HG03060 (cell line): ENCODE measurements around the gene ATP6AP1.
"Not testable (repeated sequence)": the region's sequence is repeated elsewhere in the genome, so short reads cannot be mapped to it uniquely, and the experiment has no call there.

ENCODE experiments used
- ATAC-seq: cut with Tn5 transposase; IDR thresholded peaks from one replicate; pipeline ENCODE4 v1.9.1; 2021; ENCODE audit warnings: low read depth, moderate number of reproducible peaks; ENCODE audit not compliant: unreplicated experiment

Gene ATP6AP1

DNA sequence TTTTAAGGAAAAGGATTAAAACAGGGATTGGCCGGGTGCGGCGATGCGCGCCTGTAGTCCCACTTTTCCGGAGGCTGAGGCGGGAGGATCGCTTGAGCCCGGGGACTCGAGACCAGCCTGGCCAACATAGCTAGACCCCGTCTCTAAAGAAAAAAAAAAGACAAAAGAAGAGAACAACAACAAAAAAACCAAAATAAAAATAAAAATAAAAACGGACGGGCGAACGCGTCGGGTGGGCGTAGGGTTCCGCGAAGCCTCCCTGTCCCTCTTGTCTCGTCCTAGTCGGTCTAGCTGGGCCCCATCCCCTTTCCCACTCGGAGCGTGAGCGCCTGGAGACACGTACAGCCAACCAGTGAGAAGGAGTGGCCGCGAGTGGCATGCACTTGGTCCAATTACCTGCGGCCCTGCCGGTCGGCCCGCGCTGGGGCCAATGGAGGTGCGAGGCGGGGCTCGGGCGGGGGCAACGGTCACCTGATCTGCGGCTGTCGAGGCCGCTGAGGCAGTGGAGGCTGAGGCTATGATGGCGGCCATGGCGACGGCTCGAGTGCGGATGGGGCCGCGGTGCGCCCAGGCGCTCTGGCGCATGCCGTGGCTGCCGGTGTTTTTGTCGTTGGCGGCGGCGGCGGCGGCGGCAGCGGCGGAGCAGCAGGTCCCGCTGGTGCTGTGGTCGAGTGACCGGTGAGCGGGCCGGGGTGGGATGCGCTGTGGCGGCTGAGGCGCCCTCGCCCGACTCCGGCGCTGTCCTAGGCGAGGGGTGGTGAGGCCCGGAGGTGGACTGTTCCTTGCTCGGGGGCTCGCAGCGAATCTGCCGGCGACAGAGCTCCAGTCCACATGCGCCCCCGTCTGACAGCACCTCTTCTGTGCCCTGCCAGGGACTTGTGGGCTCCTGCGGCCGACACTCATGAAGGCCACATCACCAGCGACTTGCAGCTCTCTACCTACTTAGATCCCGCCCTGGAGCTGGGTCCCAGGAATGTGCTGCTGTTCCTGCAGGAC lies at the start of gene ATP6AP1:
ATP6AP1 (plus strand) TSS at position 502 of the 996 bp plus-strand sequence; CDS start at position 518, 16 bp downstream.
- ATAC-seq, result peak; percentile 73

DNA sequence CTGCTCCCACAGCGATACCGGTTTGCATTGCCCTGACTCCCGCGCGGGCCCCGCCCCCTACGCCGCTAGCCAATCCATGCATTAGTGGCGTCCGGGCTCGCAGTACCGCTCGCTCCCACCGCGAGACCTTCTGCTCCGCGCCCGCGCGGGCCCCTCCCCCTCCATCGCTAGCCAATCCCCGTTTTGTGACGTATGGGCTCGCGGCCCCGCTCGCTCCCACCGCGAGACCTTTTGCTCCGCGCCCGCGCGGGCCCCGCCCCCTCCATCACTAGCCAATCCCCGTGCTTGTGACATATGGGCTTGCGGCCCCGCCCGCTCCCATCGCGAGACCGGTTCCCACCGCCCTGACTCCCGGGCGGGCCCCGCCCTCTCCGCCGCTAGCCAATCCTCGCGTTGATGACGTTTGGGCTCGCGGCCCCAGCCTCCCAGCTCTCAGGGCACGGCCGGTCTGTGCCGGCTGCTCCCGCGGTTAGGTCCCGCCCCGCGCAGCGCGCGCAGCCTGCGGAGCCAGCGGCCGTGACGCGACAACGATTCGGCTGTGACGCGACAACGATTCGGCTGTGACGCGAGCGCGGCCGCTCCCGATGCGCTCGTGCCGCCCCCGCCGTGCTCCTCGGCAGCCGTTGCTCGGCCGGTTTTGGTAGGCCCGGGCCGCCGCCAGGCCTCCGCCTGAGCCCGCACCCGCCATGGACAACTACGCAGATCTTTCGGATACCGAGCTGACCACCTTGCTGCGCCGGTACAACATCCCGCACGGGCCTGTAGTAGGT lies 49.5 kb upstream of the ATP6AP1 start, which contains the start of gene EMD:
EMD (plus strand) TSS at position 497 of the 770 bp plus-strand sequence; CDS start at position 687, 190 bp downstream.
- peak; percentile 70 for ATAC-seq

DNA sequence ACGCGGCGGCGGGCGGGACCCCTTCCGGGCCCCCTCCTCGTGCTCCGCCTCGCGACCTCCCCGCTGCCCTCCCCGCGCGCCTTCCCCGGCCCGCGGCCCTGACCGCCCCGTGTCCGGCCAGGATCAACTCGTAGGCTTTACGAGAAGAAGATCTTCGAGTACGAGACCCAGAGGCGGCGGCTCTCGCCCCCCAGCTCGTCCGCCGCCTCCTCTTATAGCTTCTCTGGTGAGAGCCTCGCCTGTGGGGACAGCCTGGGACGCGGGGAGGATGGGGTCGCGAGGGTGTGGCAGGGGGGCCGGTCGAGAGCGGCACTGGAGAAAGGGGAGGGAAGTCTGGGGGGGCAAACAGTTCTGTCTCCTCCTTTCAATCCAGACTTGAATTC lies 48.9 kb upstream of the ATP6AP1 start:
- ATAC-seq, result no peak

- ATAC-seq, result no peak
These were observed 48.3 kb upstream of the ATP6AP1 start for GRCh38 chrX:154380153-154380552.

GRCh38 chrX:154380787-154381186 lies 47.7 kb upstream of the ATP6AP1 start:
- no peak for ATAC-seq

- ATAC-seq, result no peak
These were observed 47.2 kb upstream of the ATP6AP1 start for GRCh38 chrX:154381271-154381670.

DNA sequence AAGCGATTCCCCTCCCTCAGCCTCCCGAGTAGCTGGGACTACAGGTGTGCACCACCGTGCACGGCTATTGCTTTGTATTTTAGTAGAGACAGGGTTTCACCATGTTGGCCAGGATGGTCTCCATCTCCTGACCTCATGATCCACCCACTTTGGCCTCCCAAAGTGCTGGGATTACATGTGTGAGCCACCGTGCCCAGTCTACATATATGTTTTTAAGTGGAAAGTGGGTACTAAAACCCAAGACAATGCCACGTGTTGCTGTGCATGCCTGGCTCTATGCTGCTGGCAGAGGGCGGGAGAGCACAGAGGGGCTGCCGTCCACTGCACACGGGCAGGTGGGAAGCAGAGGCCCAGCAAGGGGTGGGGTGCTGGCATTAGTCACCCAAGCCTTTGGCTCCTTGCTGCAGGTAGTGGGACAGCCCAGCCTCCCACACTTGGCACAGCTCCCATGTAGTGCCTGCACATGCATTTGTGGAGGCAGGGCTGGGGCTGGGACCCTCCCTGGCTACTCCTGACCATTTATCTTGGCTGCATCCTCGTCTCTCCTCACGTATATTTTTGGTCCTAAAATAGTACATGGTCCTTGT lies 45.9 kb upstream of the ATP6AP1 start:
- ATAC-seq, result no peak

DNA sequence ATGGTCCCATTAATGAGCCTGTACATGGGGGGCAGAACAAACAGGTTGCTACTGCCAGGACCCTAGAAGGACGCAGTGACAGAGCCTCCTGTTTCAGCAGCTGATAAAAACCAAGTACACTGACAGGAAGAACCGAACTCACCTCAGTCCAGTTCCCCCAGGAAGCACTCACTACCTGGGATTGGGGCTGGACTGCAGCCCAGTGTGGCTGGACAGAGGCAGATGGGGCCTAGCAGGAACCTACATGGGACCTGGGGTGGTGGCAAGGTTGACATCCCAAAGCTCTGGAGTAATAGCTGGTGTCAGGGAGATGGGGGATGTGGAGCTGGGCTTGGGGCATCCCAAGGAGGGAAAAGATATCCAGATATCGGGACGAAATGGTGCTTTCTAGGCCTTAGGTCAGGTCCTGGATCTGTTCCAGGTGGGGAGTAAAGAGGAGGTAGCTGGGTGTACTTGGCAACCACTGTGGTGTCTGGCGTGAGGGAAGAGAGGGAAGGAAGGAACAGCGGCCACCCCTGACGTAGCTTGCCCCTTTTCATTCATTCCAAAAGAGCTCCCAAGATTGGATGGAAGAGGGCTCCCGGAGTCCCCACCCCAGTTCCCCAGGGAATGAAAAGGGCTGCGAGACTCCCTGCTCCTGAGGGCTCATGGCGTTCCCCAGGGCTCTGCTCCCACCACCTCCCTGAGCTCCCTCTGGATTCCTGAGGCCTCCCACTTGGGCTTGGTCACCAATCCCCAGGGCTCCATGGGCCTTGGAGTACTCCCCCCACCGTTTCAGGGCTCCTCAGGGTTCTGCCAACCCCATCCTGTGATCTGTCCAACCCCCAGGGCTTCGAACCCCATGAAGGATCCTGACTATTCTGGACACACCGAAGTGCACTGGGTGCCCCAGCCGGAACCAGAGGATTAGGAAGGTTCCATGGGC lies 44.9 kb upstream of the ATP6AP1 start:
- no peak for ATAC-seq

- ATAC-seq, result no peak
These were observed 44.1 kb upstream of the ATP6AP1 start for GRCh38 chrX:154384284-154384892.

DNA sequence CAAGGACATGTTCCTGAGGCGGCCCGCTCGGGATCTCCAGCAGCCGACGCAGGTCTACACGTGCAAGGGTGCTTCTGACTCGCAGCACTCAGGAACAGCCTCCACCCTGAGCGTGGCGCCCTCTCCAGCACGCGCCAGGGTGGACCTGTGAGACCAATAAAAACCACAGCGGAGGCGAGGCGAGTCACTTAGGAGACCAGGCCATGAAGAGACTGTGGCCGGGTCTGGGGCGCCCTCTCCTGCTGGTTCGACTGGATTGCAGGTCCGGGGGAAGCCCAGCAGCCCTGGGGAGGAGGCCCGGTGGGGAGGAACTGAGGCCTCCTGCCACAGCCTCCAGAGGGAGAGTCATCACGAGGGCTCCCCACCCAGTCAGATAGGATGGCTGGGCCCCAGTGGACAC lies 40.4 kb upstream of the ATP6AP1 start:
- not testable (repeated sequence) for ATAC-seq

- not testable (repeated sequence) for ATAC-seq
These were observed 39.8 kb upstream of the ATP6AP1 start for GRCh38 chrX:154388649-154389048.

- ATAC-seq, result peak; percentile 37
These were observed 38.4 kb upstream of the ATP6AP1 start for GRCh38 chrX:154389812-154390747.

- ATAC-seq, result not testable (repeated sequence)
These were observed 32.1 kb upstream of the ATP6AP1 start for GRCh38 chrX:154396363-154396762.

GRCh38 chrX:154396973-154397887 lies 31.2 kb upstream of the ATP6AP1 start:
- peak; percentile 17 for ATAC-seq

- ATAC-seq, result peak; percentile 80
These were observed 30.4 kb upstream of the ATP6AP1 start, which contains the start of gene RPL10 for GRCh38 chrX:154397888-154398667. TSS of gene RPL10 (plus strand) at chrX:154398377. CDS start at chrX:154398520, 143 bp downstream.
